Hepatocyte (in vitro differentiated cells): ENCODE results near the gene SMIM10.
"Not testable (repeated sequence)": the region's sequence is repeated elsewhere in the genome, so short reads cannot be mapped to it uniquely, and the experiment has no call there.

ENCODE experiments used
- CTCF ChIP-seq: fragments of 200-600 bp; sonication (generic); IDR thresholded peaks from 2 replicates; pipeline ENCODE4 v1.5.1; 2016; ENCODE audit warnings: antibody characterized with exemption, mild to moderate bottlenecking; ENCODE audit not compliant: poor library complexity
- EZH2 ChIP-seq: fragments of 200-600 bp; sonication (generic); IDR thresholded peaks from 2 replicates; pipeline ENCODE4 v1.6.1; 2016; ENCODE audit warnings: antibody characterized with exemption, mild to moderate bottlenecking, borderline replicate concordance
- EZH2phosphoT487 ChIP-seq: fragments of 200-600 bp; sonication (generic); IDR thresholded peaks from one replicate; pipeline ENCODE4 v1.6.1; 2018; ENCODE audit warnings: antibody characterized with exemption, mild to moderate bottlenecking, low read depth, moderate library complexity; ENCODE audit not compliant: unreplicated experiment, severe bottlenecking

DNA sequence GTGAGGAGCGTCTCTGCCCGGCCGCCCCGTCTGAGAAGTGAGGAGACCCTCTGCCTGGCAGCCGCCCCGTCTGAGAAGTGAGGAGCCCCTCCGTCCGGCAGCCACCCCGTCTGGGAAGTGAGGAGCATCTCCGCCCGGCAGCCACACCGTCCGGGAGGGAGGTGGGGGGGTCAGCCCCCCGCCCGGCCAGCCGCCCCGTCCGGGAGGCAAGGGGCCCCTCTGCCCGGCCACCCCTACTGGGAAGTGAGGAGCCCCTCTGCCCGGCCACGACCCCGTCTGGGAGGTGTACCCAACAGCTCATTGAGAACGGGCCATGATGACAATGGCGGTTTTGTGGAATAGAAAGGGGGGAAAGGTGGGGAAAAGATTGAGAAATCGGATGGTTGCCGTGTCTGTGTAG is 30.4 kb upstream of the SMIM10 start:
- not testable (repeated sequence) for TF ChIP-seq CTCF, EZH2phosphoT487, EZH2
